Measurements from ENCODE around the gene JARID2. TPM values are rescaled to one million over a fixed set of nuclear protein-coding genes. Genes with fewer than 3 reads are reported as not detected.

The JARID2 gene
- total RNA-seq, 1 donor from 2014 or later = 65.6 TPM

DNA sequence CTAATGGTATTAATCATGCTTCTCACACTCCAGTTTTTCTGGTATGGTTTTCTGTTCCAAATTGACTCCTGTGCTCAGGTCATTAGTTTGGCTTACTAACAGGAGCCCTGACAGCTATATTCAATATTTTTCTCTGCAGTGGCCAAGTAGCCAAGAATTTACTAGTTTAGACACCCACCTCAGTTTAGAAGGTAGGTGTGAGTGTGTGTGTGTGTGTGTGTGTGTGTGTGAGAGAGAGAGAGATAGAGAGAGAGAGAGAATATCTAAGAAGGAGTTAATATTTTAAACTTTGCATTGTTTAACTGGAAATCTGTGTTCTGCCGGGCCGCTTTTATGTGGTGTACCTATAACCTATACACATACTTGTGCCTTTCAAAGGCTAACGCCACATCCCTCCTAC, 18.5 kb downstream of the JARID2 start:
- Mint-ChIP-seq H3K9me3 (ENCODE audit: low read depth) (no peaks in the 10 kb centered on the region), H3K4me3 (ENCODE audit: low read depth) (no peak overlapping the region), H3K36me3 (ENCODE audit: insufficient read depth) (peaks cover 2% of the 10 kb centered on the region), H3K4me1 (ENCODE audit: low read depth) (peaks cover 68% of the 10 kb centered on the region), H3K27ac (peak overlapping the region; percentile 42), H3K27me3 (no peaks in the 10 kb centered on the region)
- TF ChIP-seq CTCF (IDR thresholded peaks at IDR 0.05; ENCODE audit: unreplicated experiment) = no peak
- DNase-seq (ENCODE audit: low spot score, unreplicated experiment) = no peak

GRCh38 chr6:15264902-15265761, 19.3 kb downstream of the JARID2 start:
- TF ChIP-seq CTCF (IDR thresholded peaks at IDR 0.05; ENCODE audit: unreplicated experiment) = no peak
- Mint-ChIP-seq H3K4me1 (ENCODE audit: low read depth) (peaks cover 62% of the 10 kb centered on the region), H3K9me3 (ENCODE audit: low read depth) (no peaks in the 10 kb centered on the region), H3K4me3 (ENCODE audit: low read depth) (no peak overlapping the region), H3K27me3 (no peaks in the 10 kb centered on the region), H3K36me3 (ENCODE audit: insufficient read depth) (peaks cover 2% of the 10 kb centered on the region), H3K27ac (peak overlapping the region; percentile 5)
- no peak for DNase-seq (ENCODE audit: low spot score, unreplicated experiment)

- TF ChIP-seq CTCF (IDR thresholded peaks at IDR 0.05; ENCODE audit: unreplicated experiment) = no peak
- peaks cover 2% of the 10 kb centered on the region for H3K36me3 Mint-ChIP-seq (ENCODE audit: insufficient read depth)
- no peak overlapping the region for H3K27ac Mint-ChIP-seq
- DNase-seq (ENCODE audit: low spot score, unreplicated experiment) = no peak
- peaks cover 56% of the 10 kb centered on the region for H3K4me1 Mint-ChIP-seq (ENCODE audit: low read depth)
- H3K27me3 Mint-ChIP-seq = no peaks in the 10 kb centered on the region
- H3K9me3 Mint-ChIP-seq (ENCODE audit: low read depth) = no peaks in the 10 kb centered on the region
- H3K4me3 Mint-ChIP-seq (ENCODE audit: low read depth) = no peak overlapping the region
Measured at GRCh38 chr6:15265787-15266186, 19.9 kb downstream of the JARID2 start.

GRCh38 chr6:15266423-15266996, 20.6 kb downstream of the JARID2 start:
- no peak for DNase-seq (ENCODE audit: low spot score, unreplicated experiment)
- Mint-ChIP-seq H3K4me1 (ENCODE audit: low read depth) (peaks cover 53% of the 10 kb centered on the region), H3K9me3 (ENCODE audit: low read depth) (no peaks in the 10 kb centered on the region), H3K27ac (no peak overlapping the region), H3K4me3 (ENCODE audit: low read depth) (peak overlapping the region; percentile 17), H3K27me3 (no peaks in the 10 kb centered on the region), H3K36me3 (ENCODE audit: insufficient read depth) (peaks cover 2% of the 10 kb centered on the region)
- TF ChIP-seq CTCF (IDR thresholded peaks at IDR 0.05; ENCODE audit: unreplicated experiment) = no peak

DNA sequence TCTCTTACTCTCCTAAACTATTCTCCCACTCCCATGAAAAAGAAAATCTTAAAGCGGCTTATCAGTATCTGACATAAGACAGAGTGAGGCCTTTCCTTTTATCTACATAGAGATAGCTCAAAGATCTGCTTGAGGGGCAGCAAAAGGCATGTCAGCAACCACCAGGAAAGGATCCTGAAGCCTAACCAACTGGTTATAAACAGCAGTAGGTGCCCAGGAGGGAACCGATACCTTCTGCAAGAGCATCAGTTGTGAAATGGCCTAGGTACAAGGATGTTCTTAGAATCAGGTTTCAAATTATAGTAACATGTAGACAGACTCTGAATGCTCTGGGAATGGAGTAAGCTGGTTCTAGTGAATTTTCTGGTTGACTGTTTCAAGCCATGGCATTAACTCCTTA, 21.4 kb downstream of the JARID2 start:
- H3K36me3 Mint-ChIP-seq (ENCODE audit: insufficient read depth) = peaks cover under 1% of the 10 kb centered on the region
- no peaks in the 10 kb centered on the region for H3K9me3 Mint-ChIP-seq (ENCODE audit: low read depth)
- no peak for DNase-seq (ENCODE audit: low spot score, unreplicated experiment)
- no peak overlapping the region for H3K4me3 Mint-ChIP-seq (ENCODE audit: low read depth)
- no peak for TF ChIP-seq CTCF (IDR thresholded peaks at IDR 0.05; ENCODE audit: unreplicated experiment)
- peaks cover 53% of the 10 kb centered on the region for H3K4me1 Mint-ChIP-seq (ENCODE audit: low read depth)
- no peaks in the 10 kb centered on the region for H3K27me3 Mint-ChIP-seq
- H3K27ac Mint-ChIP-seq = no peak overlapping the region

Measured in progenitor cell of endocrine pancreas (in vitro differentiated cells).